ENCODE results near the gene MS4A13.
"Not testable (repeated sequence)": the region's sequence is repeated elsewhere in the genome, so short reads cannot be mapped to it uniquely, and the experiment has no call there.

The MS4A13 gene

GRCh38 chr11:60532383-60532782 is 17.2 kb downstream of the MS4A13 start:
- DNase-seq: not testable (repeated sequence)

GRCh38 chr11:60538627-60539026 is 23.4 kb downstream of the MS4A13 start:
- DNase-seq: not testable (repeated sequence)

GRCh38 chr11:60544077-60544476 is 28.9 kb downstream of the MS4A13 start:
- DNase-seq: no peak

- DNase-seq: no peak
These were observed 46.1 kb downstream of the MS4A13 start for GRCh38 chr11:60561254-60561653.

GRCh38 chr11:60563553-60564235 is 48.5 kb downstream of the MS4A13 start:
- DNase-seq: peak; percentile 94

- no peak for DNase-seq
These were observed 51.6 kb downstream of the MS4A13 start for GRCh38 chr11:60566776-60567175.

GRCh38 chr11:60570970-60571369 is 55.8 kb downstream of the MS4A13 start:
- DNase-seq: no peak

GRCh38 chr11:60589611-60590010 is 74.4 kb downstream of the MS4A13 start:
- DNase-seq: no peak

All from NCI-H2171 (cell line).